ENCODE data around the gene ITGB8. TPM values are rescaled to one million over a fixed set of nuclear protein-coding genes. Genes with fewer than 3 reads are reported as not detected.
"Not testable (repeated sequence)": the region's sequence is repeated elsewhere in the genome, so short reads cannot be mapped to it uniquely, and the experiment has no call there.

ITGB8 gene
- polyA plus RNA-seq (ENCODE audit: insufficient read length in 4 of 4), result 10 to 100 TPM; 39.7 to 48.5 (median 42.2) TPM

GRCh38 chr7:20330239-20330927 lies at the start of gene ITGB8:
Gene ITGB8 (plus strand): TSS chr7:20330900. CDS start chr7:20331807, 907 bp downstream.
- DNase-seq (ENCODE audit: low read depth in 4 of 4, low spot score in 3 of 4), result peak; percentile 74 to 85 (median 81)

GRCh38 chr7:20282959-20283358 lies 47.7 kb upstream of the ITGB8 start:
- DNase-seq (ENCODE audit: low read depth in 4 of 4, low spot score in 3 of 4), result no peak

GRCh38 chr7:20283385-20283784 lies 47.3 kb upstream of the ITGB8 start:
- no peak for DNase-seq (ENCODE audit: low read depth in 4 of 4, low spot score in 3 of 4)

- no peak for DNase-seq (ENCODE audit: low read depth in 4 of 4, low spot score in 3 of 4)
Observed at GRCh38 chr7:20284003-20284770, 46.5 kb upstream of the ITGB8 start.

GRCh38 chr7:20284771-20285143 lies 45.9 kb upstream of the ITGB8 start:
- no peak for DNase-seq (ENCODE audit: low read depth in 4 of 4, low spot score in 3 of 4)

- no peak for DNase-seq (ENCODE audit: low read depth in 4 of 4, low spot score in 3 of 4)
Observed at GRCh38 chr7:20287317-20287716, 43.4 kb upstream of the ITGB8 start.

- DNase-seq (ENCODE audit: low read depth in 4 of 4, low spot score in 3 of 4), result no peak
Observed at GRCh38 chr7:20288036-20288435, 42.7 kb upstream of the ITGB8 start.

- no peak for DNase-seq (ENCODE audit: low read depth in 4 of 4, low spot score in 3 of 4)
Observed at GRCh38 chr7:20290505-20291111, 40.1 kb upstream of the ITGB8 start.

- no peak for DNase-seq (ENCODE audit: low read depth in 4 of 4, low spot score in 3 of 4)
Observed at GRCh38 chr7:20293336-20293735, 37.4 kb upstream of the ITGB8 start.

GRCh38 chr7:20296444-20296843 lies 34.3 kb upstream of the ITGB8 start:
- DNase-seq (ENCODE audit: low read depth in 4 of 4, low spot score in 3 of 4), result no peak

- DNase-seq (ENCODE audit: low read depth in 4 of 4, low spot score in 3 of 4), result no peak
Observed at GRCh38 chr7:20296901-20297300, 33.8 kb upstream of the ITGB8 start.

GRCh38 chr7:20298486-20298901 lies 32.2 kb upstream of the ITGB8 start:
- no peak for DNase-seq (ENCODE audit: low read depth in 4 of 4, low spot score in 3 of 4)

GRCh38 chr7:20299145-20299544 lies 31.6 kb upstream of the ITGB8 start:
- DNase-seq (ENCODE audit: low read depth in 4 of 4, low spot score in 3 of 4), result no peak

- no peak for DNase-seq (ENCODE audit: low read depth in 4 of 4, low spot score in 3 of 4)
Observed at GRCh38 chr7:20299647-20300312, 30.9 kb upstream of the ITGB8 start.

GRCh38 chr7:20301311-20301939 lies 29.3 kb upstream of the ITGB8 start:
- no peak for DNase-seq (ENCODE audit: low read depth in 4 of 4, low spot score in 3 of 4)

- not testable (repeated sequence) for DNase-seq (ENCODE audit: low read depth in 4 of 4, low spot score in 3 of 4)
Observed at GRCh38 chr7:20302300-20302699, 28.4 kb upstream of the ITGB8 start.

- DNase-seq (ENCODE audit: low read depth in 4 of 4, low spot score in 3 of 4), result no peak
Observed at GRCh38 chr7:20302891-20303290, 27.8 kb upstream of the ITGB8 start.

- DNase-seq (ENCODE audit: low read depth in 4 of 4, low spot score in 3 of 4), result no peak
Observed at GRCh38 chr7:20304366-20304765, 26.3 kb upstream of the ITGB8 start.

GRCh38 chr7:20305726-20306125 lies 25.0 kb upstream of the ITGB8 start:
- no peak for DNase-seq (ENCODE audit: low read depth in 4 of 4, low spot score in 3 of 4)

GRCh38 chr7:20306180-20306946 lies 24.3 kb upstream of the ITGB8 start:
- DNase-seq (ENCODE audit: low read depth in 4 of 4, low spot score in 3 of 4), result no peak

Measured in right renal pelvis (tissue), 4 donors.